B cell (primary cell): ENCODE measurements around the gene SH3BGRL3. TPM values are rescaled to one million over a fixed set of nuclear protein-coding genes. Genes with fewer than 3 reads are reported as not detected.
"Not testable (repeated sequence)": the region's sequence is repeated elsewhere in the genome, so short reads cannot be mapped to it uniquely, and the experiment has no call there.

Experiments
- ATAC-seq: fragments of 200-7000 bp; cut with Tn5 transposase; one replicate; pipeline ENCODE4 v1.10.0; 2021; ENCODE audit warnings: low read depth, mild to moderate bottlenecking, moderate number of reproducible peaks, moderate library complexity
- CTCF ChIA-PET: fragments of 350-600 bp; sonication (Branson Sonifier 250); formaldehyde crosslinking; loops from one replicate; lab custom pipeline; 2021; ENCODE audit warnings: antibody characterized with exemption, inconsistent platforms; lab: Charles Lee
- POLR2A ChIA-PET: fragments of 350-600 bp; sonication (Branson Sonifier 250); formaldehyde crosslinking; loops from one replicate; lab custom pipeline; 2021; ENCODE audit warnings: antibody characterized with exemption; lab: Charles Lee
- DNase-seq: peaks from one replicate; pipeline ENCODE4 v3.0.0; 2013
- H2AFZ ChIP-seq: 2 replicates; pipeline ENCODE4 v1.6.1; 2012; ENCODE audit warnings: mild to moderate bottlenecking, low read depth, low read length; ENCODE audit not compliant: insufficient read depth, poor library complexity, severe bottlenecking
- H3K27ac ChIP-seq, 2 donors: 1 replicate in 1 of 2; 2 replicates in 1 of 2; pipeline ENCODE4 v1.5.1; 2012 to 2013; ENCODE audit warnings: low read length in 2 of 2, mild to moderate bottlenecking in 2 of 2, moderate library complexity in 1 of 2
- H3K27me3 ChIP-seq, 4 experiments: fragments of 200-600 bp in 1 of 4; sonication (generic) in 1 of 4; replicated peaks in 1 of 4; 1 replicate in 2 of 4; 2 replicates in 2 of 4; pipeline versions ENCODE4 v1.6.1 to v1.7.0; 2013 to 2016; ENCODE audit warnings: low read length in 3 of 4, mild to moderate bottlenecking in 2 of 4, mixed read lengths in 1 of 4, moderate library complexity in 1 of 4; ENCODE audit not compliant: insufficient read depth in 4 of 4, control insufficient read depth in 3 of 4; ENCODE audit errors: control extremely low read depth in 1 of 4
- H3K36me3 ChIP-seq, 2 experiments: replicated peaks in 1 of 2; 1 replicate in 1 of 2; 2 replicates in 1 of 2; pipeline versions ENCODE4 v1.6.1 to v1.7.1; 2013; ENCODE audit warnings: low read length in 1 of 2; ENCODE audit not compliant: insufficient read depth in 2 of 2, control insufficient read depth in 1 of 2; ENCODE audit errors: control extremely low read depth in 1 of 2, extremely low read depth in 1 of 2
- H3K4me1 ChIP-seq, 2 donors: fragments of 200-600 bp in 1 of 2; sonication (generic) in 1 of 2; 1 replicate in 1 of 2; 2 replicates in 1 of 2; pipeline versions ENCODE4 v1.5.1 to v1.6.1; 2013 to 2017; ENCODE audit warnings: low read length in 2 of 2; ENCODE audit not compliant: control insufficient read depth in 2 of 2, insufficient read depth in 2 of 2
- H3K4me2 ChIP-seq: replicated peaks from 2 replicates; pipeline ENCODE3; 2012; ENCODE audit warnings: mild to moderate bottlenecking, low read depth, low read length; ENCODE audit not compliant: poor library complexity, severe bottlenecking
- H3K4me3 ChIP-seq, 5 experiments: fragments of 200-600 bp in 1 of 5; sonication (generic) in 1 of 5; 1 replicate in 3 of 5; 2 replicates in 2 of 5; pipeline versions ENCODE4 v1.5.1 to v1.7.0; 2011 to 2016; ENCODE audit warnings: low read length in 4 of 5, mild to moderate bottlenecking in 4 of 5, low read depth in 2 of 5, control low read depth in 1 of 5, moderate library complexity in 1 of 5; ENCODE audit not compliant: insufficient read depth in 1 of 5; ENCODE audit errors: control extremely low read depth in 1 of 5, extremely low read depth in 1 of 5
- H3K79me2 ChIP-seq: fragments of 200-600 bp; sonication (generic); one replicate; pipeline ENCODE4 v1.6.0; 2016; ENCODE audit warnings: low read length; ENCODE audit not compliant: control insufficient read depth, insufficient read depth
- H3K9ac ChIP-seq: fragments of 200-600 bp; sonication (generic); 2 replicates; pipeline ENCODE4 v1.6.1; 2017; ENCODE audit warnings: mild to moderate bottlenecking, low read length, moderate library complexity
- H3K9me3 ChIP-seq, 3 donors: one replicate each; pipeline versions ENCODE4 v1.6.1 to v1.7.1; 2013; ENCODE audit warnings: low read length in 2 of 3; ENCODE audit not compliant: control insufficient read depth in 2 of 3, insufficient read depth in 1 of 3; ENCODE audit errors: control extremely low read depth in 1 of 3
- H4K20me1 ChIP-seq: 2 replicates; pipeline ENCODE4 v1.6.0; 2012; ENCODE audit warnings: mild to moderate bottlenecking, low read length; ENCODE audit not compliant: insufficient read depth, control insufficient read depth, poor library complexity, severe bottlenecking
- H3K27ac Mint-ChIP-seq: one replicate; pipeline ENCODE4 v1.8.0; 2021; ENCODE audit warnings: mixed read lengths
- H3K27me3 Mint-ChIP-seq: one replicate; pipeline ENCODE4 v1.8.0; 2021; ENCODE audit warnings: mixed read lengths
- H3K4me1 Mint-ChIP-seq: one replicate; pipeline ENCODE4 v1.8.0; 2021; ENCODE audit warnings: mixed read lengths
- H3K4me3 Mint-ChIP-seq: one replicate; pipeline ENCODE4 v1.8.0; 2021; ENCODE audit warnings: mixed read lengths
- H3K9me3 Mint-ChIP-seq: one replicate; pipeline ENCODE4 v1.8.0; 2022; ENCODE audit warnings: mixed read lengths; ENCODE audit not compliant: insufficient read depth
- CTCF ChIP-seq: fragments of 200-600 bp; IDR thresholded peaks from one replicate; pipeline ENCODE4 v1.8.0; 2022; ENCODE audit warnings: antibody characterized with exemption, mild to moderate bottlenecking
- EZH2 ChIP-seq: IDR thresholded peaks from 2 replicates; pipeline ENCODE4 v1.6.1; 2012; ENCODE audit warnings: borderline replicate concordance, low read depth, mild to moderate bottlenecking, moderate library complexity, low read length; ENCODE audit not compliant: insufficient read depth, poor library complexity, severe bottlenecking
- WGBS: methylation state at CpG from one replicate; pipeline ENCODE4 v1.1.5; 2013; ENCODE audit warnings: missing lambda C conversion rate; ENCODE audit not compliant: insufficient coverage; 5-methylcytosine and 5-hydroxymethylcytosine counted together
- intact Hi-C: fragments of 100-400 bp; cut with micrococcal nuclease; formaldehyde crosslinking; loops from one replicate; pipeline ENCODE4 v1.10.0; 2022
- polyA minus RNA-seq: library from RNA; depleted of rRNA, polyadenylated mRNA; stranded (reverse); fragments of >200 nt; gene quantifications from 2 replicates; pipeline ENCODE4 v1.2.3, GENCODE V29; 2012
- polyA plus RNA-seq: library from polyadenylated mRNA; depleted of rRNA; stranded (reverse); fragments of >200 nt; gene quantifications from 2 replicates; pipeline ENCODE4 v1.2.3, GENCODE V29; 2012
- total RNA-seq, 2 donors: library from RNA; stranded (reverse); fragments of 120-200 nt in 1 of 2; gene quantifications; 1 replicate in 1 of 2; 2 replicates in 1 of 2; pipeline versions ENCODE4 v1.2.3 to v1.2.4, GENCODE V29; 2013 to 2022

The SH3BGRL3 gene
- total RNA-seq (230 and 232 TPM in 2 replicates), polyA plus RNA-seq (86.7 and 150 TPM in 2 replicates), polyA minus RNA-seq (62.7 and 95.5 TPM in 2 replicates)
- total RNA-seq (2013): 77.3 TPM

- CTCF ChIA-PET: interaction anchor here (1.1 to 26.4 kb wide), 10 partner anchors 8 to 136 kb away, joined by 3 to 1400 read pairs (median 4); partner anchors contain the start of genes CD52, CEP85, UBXN11 and ZNF593
- Histone ChIP-seq H3K9me3 (no peaks in the 10 kb centered on the region), H3K27me3 (no peaks in the 10 kb centered on the region), H2AFZ (peak within 1 kb of the TSS; percentile 76), H3K4me1 (peaks cover 55 to 83% of the 10 kb centered on the region in 2 donors), H3K36me3 (peaks cover 2 to 29% of the 10 kb centered on the region in 2 experiments), H3K9ac (peak within 1 kb of the TSS; percentile 80), H3K79me2 (peaks cover 31% of the 10 kb centered on the region), H4K20me1 (peaks cover 22% of the 10 kb centered on the region), H3K27ac (peak within 1 kb of the TSS; percentile 73 to 81), H3K4me3 (peak within 1 kb of the TSS; percentile 75 to 93 (median 90)), H3K4me2 (peak within 1 kb of the TSS; percentile 95)
- intact Hi-C loops: loop anchor here (1.0 to 10.0 kb wide), 3 partner anchors 10 to 1895 kb away; partner anchors contain the start of gene PTAFR
- peak; percentile 68 for ATAC-seq
- H3K9me3 Mint-ChIP-seq: no peaks in the 10 kb centered on the region
- POLR2A ChIA-PET: interaction anchor here (0.5 to 21.9 kb wide), 10 partner anchors 10 to 875 kb away, joined by 3 to 1239 read pairs (median 4); partner anchors contain the start of genes CD52 and SLC9A1
- H3K4me1 Mint-ChIP-seq: peaks cover 74% of the 10 kb centered on the region
- TF ChIP-seq CTCF: no peak
- no peak for TF ChIP-seq EZH2
- H3K27ac Mint-ChIP-seq: peak within 1 kb of the TSS; percentile 91
- DNase-seq: peak; percentile 87
- H3K4me3 Mint-ChIP-seq: peak within 1 kb of the TSS; percentile 92
- WGBS: under 1% methylated on average over 53 of the region's 66 CpGs
- H3K27me3 Mint-ChIP-seq: no peaks in the 10 kb centered on the region
Observed at GRCh38 chr1:26279456-26280332, at the start of gene SH3BGRL3. Gene SH3BGRL3 (plus strand): TSS chr1:26280086. CDS start chr1:26280156, 70 bp downstream.

- H3K4me2 ChIP-seq, H3K4me3 ChIP-seq, H3K27ac ChIP-seq, H3K9ac ChIP-seq, H3K4me3 Mint-ChIP-seq, DNase-seq, ATAC-seq, H3K9me3 Mint-ChIP-seq, POLR2A ChIA-PET, H3K36me3 ChIP-seq, H3K27ac Mint-ChIP-seq, H3K79me2 ChIP-seq, H4K20me1 ChIP-seq, H2AFZ ChIP-seq, H3K9me3 ChIP-seq: not testable (repeated sequence)
- CTCF ChIA-PET: interaction anchor here (0.6 to 2.5 kb wide), 4 partner anchors 15 to 433 kb away, joined by 3 to 6 read pairs (median 4); partner anchors contain the start of gene ZNF593
- peaks cover 13 to 23% of the 10 kb centered on the region in 2 donors for H3K4me1 ChIP-seq
- intact Hi-C loops: loop anchor here (5.0 kb wide), 1 partner anchor 57 kb away; no protein-coding TSS in a partner anchor
- peaks cover 0 to 18% (median 8%) of the 10 kb centered on the region in 4 experiments for H3K27me3 ChIP-seq
- peaks cover 22% of the 10 kb centered on the region for H3K4me1 Mint-ChIP-seq
- no CpG with 5 or more reads among the region's 2 CpGs for WGBS
- H3K27me3 Mint-ChIP-seq: peaks cover 11% of the 10 kb centered on the region
Observed at GRCh38 chr1:26230682-26231081, 49.2 kb upstream of the SH3BGRL3 start.
